HG03066 (cell line): ENCODE results near the gene PSPN.
"Not testable (repeated sequence)": the region's sequence is repeated elsewhere in the genome, so short reads cannot be mapped to it uniquely, and the experiment has no call there.

Experiments used
- ATAC-seq: cut with Tn5 transposase; IDR thresholded peaks from one replicate; pipeline ENCODE4 v1.9.1; 2021; ENCODE audit warnings: low read depth; ENCODE audit not compliant: unreplicated experiment

The PSPN gene

GRCh38 chr19:6374161-6374709 is 1.5 kb downstream of the PSPN start:
- ATAC-seq, result no peak

GRCh38 chr19:6373813-6374108 is 2.0 kb downstream of the PSPN start:
- no peak for ATAC-seq

- peak; percentile 47 for ATAC-seq
Observed at GRCh38 chr19:6373096-6373812, 2.5 kb downstream of the PSPN start.

GRCh38 chr19:6372594-6373095 is 3.1 kb downstream of the PSPN start, which contains the start of gene ALKBH7:
TSS of gene ALKBH7 (plus strand) at chr19:6372794. CDS start at chr19:6372821, 27 bp downstream.
- peak; percentile 75 for ATAC-seq

- ATAC-seq, result no peak
Observed at GRCh38 chr19:6364353-6364752, 11.4 kb downstream of the PSPN start.

GRCh38 chr19:6362351-6362801 is 13.4 kb downstream of the PSPN start:
- ATAC-seq, result no peak

- ATAC-seq, result no peak
Observed at GRCh38 chr19:6362027-6362350, 13.7 kb downstream of the PSPN start.

GRCh38 chr19:6360857-6361216 is 14.9 kb downstream of the PSPN start:
- not testable (repeated sequence) for ATAC-seq

GRCh38 chr19:6360445-6360844 is 15.3 kb downstream of the PSPN start:
- ATAC-seq, result not testable (repeated sequence)

GRCh38 chr19:6359568-6360341 is 16.0 kb downstream of the PSPN start:
- no peak for ATAC-seq

- no peak for ATAC-seq
Observed at GRCh38 chr19:6358003-6358402, 17.7 kb downstream of the PSPN start.

- no peak for ATAC-seq
Observed at GRCh38 chr19:6357174-6357573, 18.6 kb downstream of the PSPN start.

- not testable (repeated sequence) for ATAC-seq
Observed at GRCh38 chr19:6355321-6356040, 20.3 kb downstream of the PSPN start.

GRCh38 chr19:6354098-6354674 is 21.5 kb downstream of the PSPN start:
- ATAC-seq, result no peak

- ATAC-seq, result no peak
Observed at GRCh38 chr19:6352381-6353165, 23.2 kb downstream of the PSPN start.

GRCh38 chr19:6350688-6351087 is 25.0 kb downstream of the PSPN start:
- no peak for ATAC-seq

- ATAC-seq, result not testable (repeated sequence)
Observed at GRCh38 chr19:6349271-6349670, 26.5 kb downstream of the PSPN start.

- no peak for ATAC-seq
Observed at GRCh38 chr19:6343462-6343861, 32.3 kb downstream of the PSPN start.

GRCh38 chr19:6340493-6341201 is 35.1 kb downstream of the PSPN start:
- ATAC-seq, result no peak
